Activated naive CD4-positive, alpha-beta T cell (primary cell): Measurements from ENCODE around the gene LRPAP1.
"Not testable (repeated sequence)": the region's sequence is repeated elsewhere in the genome, so short reads cannot be mapped to it uniquely, and the experiment has no call there.

Experiments used
- DNase-seq, 4 experiments: peaks; one replicate each; lab custom pipeline; 2025; lab: John Stamatoyannopoulos, UW

LRPAP1 gene

GRCh38 chr4:3560465-3560864, 28.2 kb upstream of the LRPAP1 start:
- not testable (repeated sequence) for DNase-seq

DNA sequence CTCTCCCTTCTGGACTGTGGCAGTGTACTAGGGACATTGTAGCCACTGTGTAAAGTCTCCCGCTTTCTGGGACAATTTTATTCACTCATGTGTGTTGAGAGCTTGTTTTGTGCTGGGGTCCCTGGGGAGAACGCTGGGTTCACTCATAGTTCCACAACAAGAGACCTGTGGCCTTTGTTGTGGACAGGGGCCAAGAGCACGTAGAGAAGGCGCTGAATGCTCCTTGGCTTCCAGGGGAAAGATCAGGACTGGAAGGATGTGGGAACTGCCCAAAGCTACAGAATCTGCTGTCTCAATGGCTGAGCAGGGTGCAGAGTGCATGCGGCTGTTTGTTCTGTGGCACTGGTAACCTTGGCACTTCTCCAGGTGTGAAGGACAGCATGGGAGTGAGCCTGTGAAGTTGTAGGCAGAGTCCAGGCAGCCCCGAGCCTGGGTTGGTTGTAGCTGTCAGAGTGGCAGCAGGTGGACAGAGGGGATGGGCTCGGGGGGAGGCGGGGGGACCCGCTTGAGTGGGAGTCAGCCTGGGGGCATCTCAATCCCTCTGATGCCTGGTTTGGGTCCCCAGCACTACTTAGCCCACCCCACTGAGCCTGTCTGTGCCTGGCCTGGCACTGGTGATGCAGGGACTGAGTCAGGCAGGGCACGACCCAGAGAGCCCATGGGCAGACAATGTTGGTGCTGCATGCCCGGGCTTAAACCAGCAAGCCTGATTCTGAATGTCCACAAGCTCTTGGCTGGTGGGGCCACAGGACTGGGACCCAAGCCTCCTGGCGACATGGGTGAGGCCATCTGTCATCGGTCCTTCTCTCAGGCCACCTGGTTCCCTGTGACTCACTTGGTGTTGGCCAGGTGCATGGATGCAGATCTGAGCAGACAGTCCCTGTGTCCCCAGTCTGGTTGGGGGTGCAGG, 27.4 kb upstream of the LRPAP1 start:
- not testable (repeated sequence) for DNase-seq

GRCh38 chr4:3558514-3558836, 26.3 kb upstream of the LRPAP1 start:
- not testable (repeated sequence) for DNase-seq

- not testable (repeated sequence) for DNase-seq
Measured at GRCh38 chr4:3557676-3558513, 25.7 kb upstream of the LRPAP1 start.

DNA sequence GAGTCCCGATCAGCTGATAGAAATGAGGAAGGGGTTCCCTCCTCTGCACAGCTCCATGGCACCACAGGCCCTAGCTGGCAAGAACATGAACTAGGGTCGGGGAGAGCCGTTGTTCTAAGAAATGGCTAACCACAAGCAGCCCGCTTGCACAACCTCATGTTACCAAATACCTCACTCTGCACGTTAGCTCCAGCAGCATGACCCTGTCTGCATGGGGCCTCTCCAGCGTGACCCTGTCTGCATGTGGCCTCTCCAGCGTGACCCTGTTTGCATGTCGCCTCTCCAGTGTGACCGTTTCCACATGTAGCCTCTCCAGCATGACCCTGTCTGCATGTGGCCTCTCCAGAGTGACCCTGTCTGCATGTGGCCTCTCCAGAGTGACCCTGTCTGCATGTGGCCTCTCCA, 24.9 kb upstream of the LRPAP1 start:
- not testable (repeated sequence) for DNase-seq

GRCh38 chr4:3556244-3556867, 24.1 kb upstream of the LRPAP1 start:
- DNase-seq, result not testable (repeated sequence)

GRCh38 chr4:3555459-3556070, 23.3 kb upstream of the LRPAP1 start:
- DNase-seq, result not testable (repeated sequence)

GRCh38 chr4:3551366-3551765, 19.1 kb upstream of the LRPAP1 start:
- not testable (repeated sequence) for DNase-seq

DNA sequence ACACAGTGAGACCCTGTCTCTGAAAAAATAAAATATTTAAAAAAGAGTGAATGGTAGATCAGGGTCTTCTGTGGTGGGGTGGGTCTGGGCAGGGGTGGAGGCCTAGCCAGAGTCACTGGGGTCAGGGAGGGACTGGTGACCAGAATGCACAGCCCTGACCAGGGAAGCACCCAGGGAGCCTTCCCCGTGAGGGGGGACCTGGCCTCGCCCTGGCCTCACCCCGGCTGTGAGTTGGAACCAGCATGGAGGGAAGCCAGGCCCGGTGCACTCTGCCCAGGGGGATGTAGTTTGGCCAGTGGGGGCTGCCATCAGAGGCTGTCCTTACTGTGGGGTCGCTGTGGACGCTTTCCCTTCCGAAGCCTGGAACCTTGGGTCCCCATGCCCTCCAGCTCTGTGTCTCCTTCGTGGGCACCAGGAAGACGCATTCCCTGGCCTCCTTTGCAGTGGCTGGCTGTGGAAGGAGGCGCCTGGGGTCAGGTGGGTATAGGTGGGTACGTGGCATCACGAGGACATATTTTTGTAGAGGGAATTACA, 18.6 kb upstream of the LRPAP1 start:
- not testable (repeated sequence) for DNase-seq

GRCh38 chr4:3550041-3550440, 17.8 kb upstream of the LRPAP1 start:
- not testable (repeated sequence) for DNase-seq

- DNase-seq, result not testable (repeated sequence)
Measured at GRCh38 chr4:3549694-3550001, 17.4 kb upstream of the LRPAP1 start.

DNA sequence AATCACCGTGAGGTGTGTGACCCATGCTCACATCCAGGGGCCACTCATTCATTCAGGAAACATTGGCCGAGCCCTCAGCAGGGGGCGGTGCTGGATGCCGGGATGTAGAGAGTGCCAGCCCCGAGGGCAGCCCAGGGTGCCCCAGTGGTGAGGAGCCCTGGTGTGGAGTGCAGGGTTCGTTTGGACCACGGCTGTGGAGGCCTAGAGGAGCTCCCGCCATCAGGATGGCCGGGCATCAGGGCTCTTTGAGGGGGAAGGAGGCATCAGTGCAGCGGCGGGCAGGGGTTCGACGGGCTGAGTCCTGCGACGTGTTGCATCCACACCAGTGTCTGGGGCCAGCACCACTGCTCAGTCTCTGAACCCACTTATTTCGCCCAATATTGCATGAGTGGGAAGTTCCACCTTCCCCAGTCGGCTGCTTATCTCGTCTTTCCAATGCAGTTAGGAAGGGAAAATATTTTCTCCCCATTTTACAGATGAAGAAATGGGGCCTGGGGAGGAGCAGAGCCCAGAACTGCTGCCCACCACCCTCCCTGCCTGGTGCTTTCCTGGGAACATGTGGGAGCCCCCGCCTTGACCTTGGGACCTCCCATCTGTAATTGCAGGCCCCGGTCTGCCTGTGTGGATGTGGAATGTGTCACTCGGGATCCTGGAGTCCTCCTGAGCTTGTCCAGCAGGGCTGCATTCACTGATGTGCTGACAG, 16.9 kb upstream of the LRPAP1 start:
- not testable (repeated sequence) for DNase-seq

GRCh38 chr4:3546721-3547120, 14.5 kb upstream of the LRPAP1 start:
- DNase-seq, result not testable (repeated sequence)

DNA sequence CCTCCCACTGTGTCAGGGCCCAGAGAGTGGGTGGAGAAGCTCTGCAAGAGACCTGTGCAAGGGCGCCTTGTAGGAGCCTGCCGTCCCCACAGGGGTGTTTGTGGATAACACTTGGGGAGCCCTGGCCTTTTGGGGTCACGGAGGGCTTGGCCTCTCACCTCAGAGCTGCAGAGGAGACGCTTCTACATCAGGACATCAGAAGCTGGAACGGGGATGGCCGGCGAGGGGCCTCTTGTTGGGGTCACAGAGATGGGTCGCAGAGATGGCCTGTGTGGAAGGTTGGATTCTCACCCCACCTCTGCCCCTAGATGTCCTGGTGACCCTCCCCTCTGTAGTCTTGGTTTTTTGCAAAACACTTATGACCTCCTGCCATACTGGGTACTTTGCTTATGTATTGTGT, 13.1 kb upstream of the LRPAP1 start:
- not testable (repeated sequence) for DNase-seq

DNA sequence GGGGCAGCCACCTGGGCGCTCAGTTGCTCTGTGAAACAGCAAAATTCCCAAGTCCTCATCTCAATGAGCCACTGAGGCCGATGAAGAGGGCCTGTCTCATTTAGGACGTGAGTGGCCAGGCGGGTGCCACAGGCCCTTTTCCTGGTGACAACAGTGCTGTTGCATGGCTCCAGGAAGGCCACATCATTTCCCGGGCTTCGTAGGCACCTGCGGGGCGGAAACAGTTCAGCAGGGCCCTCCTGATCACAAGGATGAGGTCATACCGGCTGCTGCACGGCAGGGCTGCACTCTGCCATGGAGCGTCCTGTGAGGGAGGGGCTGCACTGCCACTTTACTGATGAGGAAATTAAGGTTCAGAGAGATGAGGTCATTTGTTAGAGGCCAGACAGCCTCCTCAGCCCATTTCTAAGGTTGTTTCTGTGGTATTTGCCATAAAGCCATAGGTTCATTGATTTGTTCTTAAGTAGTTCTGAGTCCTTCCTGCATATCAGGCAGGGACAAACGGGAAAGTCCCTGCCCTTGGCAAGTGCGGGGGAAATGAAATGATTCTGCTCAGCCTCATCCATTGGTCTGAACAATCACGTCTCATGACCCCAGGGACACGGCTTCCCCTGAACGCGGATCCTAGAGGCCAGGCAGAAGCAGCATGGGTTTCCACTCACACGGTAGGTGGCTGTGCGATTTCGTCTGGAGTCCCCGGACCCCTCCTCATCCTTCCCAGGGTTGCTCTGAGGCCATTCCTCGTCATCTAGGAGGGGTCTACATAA, 12.2 kb upstream of the LRPAP1 start:
- not testable (repeated sequence) for DNase-seq

DNA sequence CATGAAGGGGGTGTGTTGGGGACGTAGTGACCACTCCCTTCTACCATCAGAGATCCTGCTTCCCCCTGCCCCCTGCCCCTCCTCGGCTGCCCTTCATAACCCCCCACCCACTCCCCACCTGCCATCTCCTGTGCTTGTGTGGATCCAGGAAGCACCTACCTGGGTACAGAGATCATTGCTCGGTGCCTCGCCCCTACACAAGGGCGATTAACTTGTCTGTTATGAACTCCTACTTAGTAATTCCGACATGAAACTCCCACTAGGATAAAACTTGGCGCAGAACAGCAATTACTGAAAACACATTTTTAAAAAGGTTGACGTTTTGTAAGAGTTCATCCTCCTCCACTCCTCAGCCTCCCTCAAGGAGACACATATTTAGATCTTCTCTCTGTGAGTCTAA, 11.2 kb upstream of the LRPAP1 start:
- DNase-seq, result not testable (repeated sequence)

DNA sequence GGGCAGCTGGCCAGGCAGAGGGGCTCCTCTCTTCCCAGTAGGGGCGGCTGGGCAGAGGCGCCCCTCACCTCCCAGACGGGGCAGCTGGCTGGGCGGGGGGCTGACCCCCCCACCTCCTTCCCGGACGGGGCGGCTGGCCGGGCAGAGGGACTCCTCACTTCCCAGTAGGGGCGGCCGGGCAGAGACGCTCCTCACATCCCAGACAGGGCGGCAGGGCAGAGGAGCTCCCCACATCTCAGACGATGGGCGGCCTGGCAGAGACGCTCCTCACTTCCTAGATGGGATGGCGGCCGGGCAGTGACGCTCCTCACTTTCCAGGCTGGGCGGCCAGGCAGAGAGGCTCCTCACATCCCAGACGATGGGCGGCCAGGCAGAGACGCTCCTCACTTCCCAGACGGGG, 6.7 kb upstream of the LRPAP1 start:
- DNase-seq, result not testable (repeated sequence)

- not testable (repeated sequence) for DNase-seq
Measured at GRCh38 chr4:3535812-3536211, 3.6 kb upstream of the LRPAP1 start.

DNA sequence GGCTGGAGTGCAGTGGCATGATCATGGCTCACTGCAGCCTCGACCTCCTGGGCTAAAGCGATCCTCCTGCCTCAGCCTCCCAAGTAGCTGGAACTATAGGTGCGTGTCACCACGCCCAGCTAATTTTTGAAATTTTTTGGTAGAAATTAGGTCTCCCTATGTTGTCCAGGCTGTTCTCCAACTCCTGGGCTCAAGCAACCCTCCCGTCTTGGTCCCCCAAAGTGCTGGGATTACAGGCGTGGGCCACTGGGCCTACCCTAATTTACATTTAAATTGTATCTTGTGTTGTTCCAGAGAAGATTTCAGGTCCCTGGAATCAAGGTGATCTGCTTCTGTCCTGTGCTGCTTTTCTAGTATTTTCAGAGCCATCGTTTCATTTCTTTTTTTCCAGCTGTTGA, 1.2 kb upstream of the LRPAP1 start:
- DNase-seq, result no peak

GRCh38 chr4:3532751-3533422, 665 bp upstream of the LRPAP1 start:
- DNase-seq, result no peak
